LNCaP clone FGC (cell line): ENCODE measurements around the gene SLC44A5.

ENCODE experiments used
- DNase-seq: peaks from one replicate; pipeline ENCODE4 v3.0.0-alpha.2; 2011; ENCODE audit warnings: low read depth
- H3K4me3 ChIP-seq: 2 replicates; pipeline ENCODE4 v1.5.1; 2011; ENCODE audit warnings: mild to moderate bottlenecking, low read depth, low read length, control low read depth
- TF ChIP-seq, protein P1 (sequence below): IDR thresholded peaks from 2 replicates; pipeline ENCODE4 v1.5.1; 2012; ENCODE audit warnings: mild to moderate bottlenecking; ENCODE audit not compliant: control insufficient read depth, insufficient read depth; ENCODE audit errors: extremely low read depth

SLC44A5 gene

GRCh38 chr1:75542818-75543570 is 67.9 kb downstream of the SLC44A5 start:
- no peak for DNase-seq
- no peak overlapping the region for H3K4me3 ChIP-seq
- TF ChIP-seq, protein P1, sequence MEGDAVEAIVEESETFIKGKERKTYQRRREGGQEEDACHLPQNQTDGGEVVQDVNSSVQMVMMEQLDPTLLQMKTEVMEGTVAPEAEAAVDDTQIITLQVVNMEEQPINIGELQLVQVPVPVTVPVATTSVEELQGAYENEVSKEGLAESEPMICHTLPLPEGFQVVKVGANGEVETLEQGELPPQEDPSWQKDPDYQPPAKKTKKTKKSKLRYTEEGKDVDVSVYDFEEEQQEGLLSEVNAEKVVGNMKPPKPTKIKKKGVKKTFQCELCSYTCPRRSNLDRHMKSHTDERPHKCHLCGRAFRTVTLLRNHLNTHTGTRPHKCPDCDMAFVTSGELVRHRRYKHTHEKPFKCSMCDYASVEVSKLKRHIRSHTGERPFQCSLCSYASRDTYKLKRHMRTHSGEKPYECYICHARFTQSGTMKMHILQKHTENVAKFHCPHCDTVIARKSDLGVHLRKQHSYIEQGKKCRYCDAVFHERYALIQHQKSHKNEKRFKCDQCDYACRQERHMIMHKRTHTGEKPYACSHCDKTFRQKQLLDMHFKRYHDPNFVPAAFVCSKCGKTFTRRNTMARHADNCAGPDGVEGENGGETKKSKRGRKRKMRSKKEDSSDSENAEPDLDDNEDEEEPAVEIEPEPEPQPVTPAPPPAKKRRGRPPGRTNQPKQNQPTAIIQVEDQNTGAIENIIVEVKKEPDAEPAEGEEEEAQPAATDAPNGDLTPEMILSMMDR = no peak

- TF ChIP-seq, protein P1 = no peak
- no peak for DNase-seq
- no peak overlapping the region for H3K4me3 ChIP-seq
Measured at GRCh38 chr1:75539230-75540116, 71.4 kb downstream of the SLC44A5 start.

DNA sequence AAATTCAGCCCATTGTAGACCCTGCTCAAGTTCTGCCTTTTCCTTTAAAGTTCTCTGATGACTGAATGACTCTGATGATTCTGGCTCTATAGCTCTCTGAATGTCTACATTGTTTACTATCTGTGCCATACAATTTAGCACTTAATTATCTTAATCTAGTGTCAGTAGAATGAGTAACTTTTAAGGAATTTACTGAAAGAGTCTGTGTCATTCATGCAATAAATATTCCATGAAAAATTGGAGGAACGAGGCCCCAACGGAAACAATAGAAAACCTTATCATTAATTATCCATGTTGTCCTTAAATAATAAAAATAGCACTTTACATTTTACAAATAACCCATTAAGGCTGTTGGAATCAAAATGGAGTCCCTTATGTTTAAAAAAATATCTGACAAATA is 77.8 kb downstream of the SLC44A5 start:
- TF ChIP-seq, protein P1 = no peak
- DNase-seq = no peak
- no peak overlapping the region for H3K4me3 ChIP-seq

GRCh38 chr1:75531570-75531969 is 79.3 kb downstream of the SLC44A5 start:
- DNase-seq = no peak
- no peak overlapping the region for H3K4me3 ChIP-seq
- TF ChIP-seq, protein P1 = no peak

GRCh38 chr1:75529488-75529887 is 81.4 kb downstream of the SLC44A5 start:
- H3K4me3 ChIP-seq = no peak overlapping the region
- TF ChIP-seq, protein P1 = no peak
- no peak for DNase-seq

DNA sequence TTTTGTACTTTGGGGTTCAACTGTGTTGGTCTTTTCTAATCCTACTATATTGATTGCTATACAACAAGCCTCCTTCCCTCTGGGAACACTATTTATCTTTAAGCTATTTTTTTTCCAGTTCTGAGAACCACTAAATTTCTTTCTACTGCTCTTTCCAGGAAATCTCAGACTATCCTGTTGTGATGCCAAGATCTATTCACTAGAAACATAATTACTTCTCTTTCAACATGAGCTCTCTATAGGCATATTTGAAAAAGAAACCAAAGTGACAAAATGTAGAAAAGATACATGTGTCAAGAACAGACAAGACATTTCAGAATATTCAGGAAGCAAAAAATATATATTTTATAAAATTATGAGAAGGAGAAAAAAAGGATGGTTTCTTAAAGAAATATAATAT is 82.9 kb downstream of the SLC44A5 start:
- no peak overlapping the region for H3K4me3 ChIP-seq
- TF ChIP-seq, protein P1 = no peak
- no peak for DNase-seq
